HG02970 (cell line): ENCODE data around the gene LRRFIP1.

Experiments used
- ATAC-seq: cut with Tn5 transposase; IDR thresholded peaks from one replicate; pipeline ENCODE4 v1.9.1; 2021; ENCODE audit warnings: mild to moderate bottlenecking, moderate library complexity, moderate number of reproducible peaks; ENCODE audit not compliant: unreplicated experiment, low FRiP score

Gene LRRFIP1

GRCh38 chr2:237806334-237806733 lies 178.9 kb downstream of the LRRFIP1 start:
- no peak for ATAC-seq

GRCh38 chr2:237815637-237816036 lies 188.2 kb downstream of the LRRFIP1 start:
- no peak for ATAC-seq

- ATAC-seq: no peak
Observed at GRCh38 chr2:237816531-237816930, 189.1 kb downstream of the LRRFIP1 start.

GRCh38 chr2:237818066-237818473 lies 190.7 kb downstream of the LRRFIP1 start:
- no peak for ATAC-seq

- no peak for ATAC-seq
Observed at GRCh38 chr2:237819231-237819630, 191.8 kb downstream of the LRRFIP1 start.

GRCh38 chr2:237820421-237820820 lies 193.0 kb downstream of the LRRFIP1 start:
- ATAC-seq: no peak

- ATAC-seq: no peak
Observed at GRCh38 chr2:237823544-237823943, 196.2 kb downstream of the LRRFIP1 start.

GRCh38 chr2:237824085-237824484 lies 196.7 kb downstream of the LRRFIP1 start:
- ATAC-seq: no peak

- ATAC-seq: no peak
Observed at GRCh38 chr2:237827421-237827987, 200.1 kb downstream of the LRRFIP1 start.
